ENCODE measurements around the gene CTH.

- TF ChIP-seq CTCF (conservative IDR thresholded peaks at IDR 0.05; ENCODE audit: low read depth, low read length), result no peak
- TF ChIP-seq EZH2 (IDR thresholded peaks at IDR 0.05; ENCODE audit: borderline replicate concordance, low read depth, low read length, poor library complexity, severe bottlenecking), result no peak
These were observed 54.8 kb downstream of the CTH start for GRCh38 chr1:70465911-70466310.
